SK-N-SH (cell line): ENCODE data around the gene CPSF4. TPM values are rescaled to one million over a fixed set of nuclear protein-coding genes. Genes with fewer than 3 reads are reported as not detected.

Source experiments
- CTCF ChIA-PET: fragments of 300-600, 350-600 bp; formaldehyde crosslinking; extraction: SDS; loops from one replicate; lab custom pipeline; 2021; lab: Yijun Ruan, JAX
- POLR2A ChIA-PET: fragments of 350-600 bp; sonication (Branson Sonifier 250); formaldehyde crosslinking; extraction: SDS; loops from one replicate; lab custom pipeline; 2020; ENCODE audit warnings: antibody characterized with exemption, inconsistent platforms; lab: Yijun Ruan, JAX
- DNase-seq: peaks from one replicate; pipeline ENCODE4 v3.0.0; 2012
- H2AFZ ChIP-seq: fragments of 200-600 bp; sonication (generic); 2 replicates; pipeline ENCODE4 v1.8.1; 2016; ENCODE audit warnings: antibody characterized with exemption, mild to moderate bottlenecking, low read depth
- H3F3A ChIP-seq: fragments of 200-600 bp; sonication (generic); replicated peaks from 2 replicates; pipeline ENCODE3; 2016; ENCODE audit warnings: antibody characterized with exemption, mild to moderate bottlenecking; ENCODE audit not compliant: insufficient read depth
- H3K27ac ChIP-seq, 2 experiments: fragments of 200-500 bp in 1 of 2; fragments of 200-600 bp in 1 of 2; sonication (Bioruptor generic) in 1 of 2; sonication (generic), shearing (Covaris generic) in 1 of 2; 2 replicates each; pipeline versions ENCODE4 v1.5.1 to v1.6.1; 2014 to 2016; ENCODE audit warnings: low read depth in 2 of 2, inconsistent platforms in 1 of 2, low read length in 1 of 2, mild to moderate bottlenecking in 1 of 2, mixed read lengths in 1 of 2
- H3K27me3 ChIP-seq: fragments of 200-600 bp; sonication (generic), shearing (Covaris generic); 2 replicates; pipeline ENCODE4 v1.6.1; 2016; ENCODE audit warnings: mixed run types; ENCODE audit not compliant: insufficient read depth
- H3K36me3 ChIP-seq, 2 experiments: fragments of 200-500 bp in 1 of 2; fragments of 200-600 bp in 1 of 2; sonication (Bioruptor generic) in 1 of 2; sonication (generic) in 1 of 2; replicated peaks in 1 of 2; 2 replicates each; pipeline versions ENCODE3 to v1.5.1; 2014 to 2016; ENCODE audit warnings: low read length in 1 of 2, mild to moderate bottlenecking in 1 of 2; ENCODE audit not compliant: insufficient read depth in 2 of 2, control insufficient read depth in 1 of 2
- H3K4me1 ChIP-seq, 2 experiments: fragments of 200-500 bp in 1 of 2; fragments of 200-600 bp in 1 of 2; sonication (Bioruptor generic) in 1 of 2; sonication (generic), shearing (Covaris generic) in 1 of 2; 2 replicates each; pipeline versions ENCODE4 v1.5.1 to v1.6.1; 2014 to 2016; ENCODE audit warnings: low read depth in 1 of 2, low read length in 1 of 2, mixed run types in 1 of 2; ENCODE audit not compliant: insufficient read depth in 2 of 2, control insufficient read depth in 1 of 2
- H3K4me2 ChIP-seq: fragments of 200-600 bp; sonication (generic), shearing (Covaris generic); 2 replicates; pipeline ENCODE4 v1.6.1; 2017; ENCODE audit warnings: mixed run types
- H3K4me3 ChIP-seq, 2 experiments: fragments of 200-500 bp in 1 of 2; fragments of 200-600 bp in 1 of 2; sonication (Bioruptor generic) in 1 of 2; sonication (generic), shearing (Covaris generic) in 1 of 2; 2 replicates each; pipeline versions ENCODE4 v1.5.1 to v1.8.1; 2014 to 2016; ENCODE audit warnings: low read depth in 2 of 2, inconsistent platforms in 1 of 2, low read length in 1 of 2, mild to moderate bottlenecking in 1 of 2, mixed read lengths in 1 of 2, moderate library complexity in 1 of 2
- H3K79me2 ChIP-seq: fragments of 200-600 bp; sonication (generic); 2 replicates; pipeline ENCODE4 v1.8.1; 2017; ENCODE audit warnings: mild to moderate bottlenecking; ENCODE audit not compliant: insufficient read depth
- H3K9ac ChIP-seq: fragments of 200-600 bp; sonication (generic); 2 replicates; pipeline ENCODE4 v1.6.1; 2017; ENCODE audit warnings: mixed run types
- H3K9me2 ChIP-seq: fragments of 200-600 bp; sonication (generic); 2 replicates; pipeline ENCODE4 v1.6.1; 2017; ENCODE audit warnings: mixed run types
- H3K9me3 ChIP-seq: fragments of 200-600 bp; sonication (generic); 2 replicates; pipeline ENCODE4 v1.6.1; 2017; ENCODE audit warnings: mixed run types, mild to moderate bottlenecking, moderate library complexity
- H4K20me1 ChIP-seq: fragments of 200-600 bp; sonication (generic); 2 replicates; pipeline ENCODE4 v1.6.1; 2017; ENCODE audit warnings: mild to moderate bottlenecking, mixed run types; ENCODE audit not compliant: insufficient read depth
- CHD2 ChIP-seq: fragments of 150-350 bp; IDR thresholded peaks from 2 replicates; pipeline ENCODE4 v1.6.1; 2018; ENCODE audit warnings: low read length; ENCODE audit not compliant: partially characterized antibody
- EZH2phosphoT487 ChIP-seq: fragments of 200-600 bp; sonication (generic); IDR thresholded peaks from 2 replicates; pipeline ENCODE4 v1.6.1; 2017; ENCODE audit warnings: low read depth, mixed run types, mild to moderate bottlenecking, antibody characterized with exemption, moderate library complexity, borderline replicate concordance
- FOXJ3 ChIP-seq: sonication (generic); formaldehyde crosslinking; IDR thresholded peaks from 2 replicates; pipeline ENCODE4 v1.5.1; 2020; ENCODE audit warnings: mild to moderate bottlenecking, missing genetic modification reagents
- FOXM1 ChIP-seq: IDR thresholded peaks from 2 replicates; pipeline ENCODE4 v1.4.0; 2012; ENCODE audit warnings: low read depth, mild to moderate bottlenecking
- JUND ChIP-seq: IDR thresholded peaks from 2 replicates; pipeline ENCODE4 v1.4.0; 2012
- MEF2A ChIP-seq: IDR thresholded peaks from 2 replicates; pipeline ENCODE4 v1.4.0; 2012; ENCODE audit warnings: low read depth, borderline replicate concordance
- NFIC ChIP-seq: IDR thresholded peaks from 2 replicates; pipeline ENCODE4 v1.4.0; 2012; ENCODE audit warnings: borderline replicate concordance
- NRF1 ChIP-seq: IDR thresholded peaks from 2 replicates; pipeline ENCODE4 v1.6.1; 2012; ENCODE audit warnings: low read depth, mild to moderate bottlenecking, low read length
- POLR2AphosphoS5 ChIP-seq: IDR thresholded peaks from 2 replicates; pipeline ENCODE4 v1.6.1; 2012; ENCODE audit warnings: low read depth, low read length
- RAD21 ChIP-seq: IDR thresholded peaks from 2 replicates; pipeline ENCODE4 v1.6.1; 2012; ENCODE audit warnings: mild to moderate bottlenecking, low read length
- RCOR1 ChIP-seq: fragments of 150-350 bp; IDR thresholded peaks from 2 replicates; pipeline ENCODE4 v1.6.1; 2017; ENCODE audit warnings: antibody characterized with exemption, low read length
- YY1 ChIP-seq: IDR thresholded peaks from 2 replicates; pipeline ENCODE4 v1.4.0; 2012; ENCODE audit warnings: low read depth, mild to moderate bottlenecking
- whole genome bisulfite sequencing: methylation state at CpG from one replicate; pipeline ENCODE4 v1.1.6; 2017; ENCODE audit warnings: low lambda C conversion rate; 5-methylcytosine and 5-hydroxymethylcytosine counted together
- polyA plus RNA-seq, 3 experiments: library from polyadenylated mRNA; depleted of rRNA; stranded (reverse); fragments of >200 nt; gene quantifications; 2 replicates each; pipeline ENCODE4 v1.2.3, GENCODE V29; 2012
- TF ChIP-seq, protein P1 (sequence below): IDR thresholded peaks from 2 replicates; pipeline ENCODE4 v1.6.1; 2012; ENCODE audit warnings: mild to moderate bottlenecking, low read depth, low read length, moderate library complexity
- TF ChIP-seq, protein P2 (sequence below): IDR thresholded peaks from 2 replicates; pipeline ENCODE4 v1.4.0; 2012; ENCODE audit warnings: low read depth, borderline replicate concordance
- TF ChIP-seq, protein P3 (sequence below): IDR thresholded peaks from 2 replicates; pipeline ENCODE4; 2012
- TF ChIP-seq, protein P4 (sequence below): IDR thresholded peaks from 2 replicates; pipeline ENCODE4 v1.4.0; 2012; ENCODE audit warnings: low read depth, borderline replicate concordance
- TF ChIP-seq, protein P5 (sequence below): fragments of 150-350 bp; IDR thresholded peaks from 2 replicates; pipeline ENCODE4 v1.6.1; 2017; ENCODE audit warnings: antibody characterized with exemption, low read length, low read depth, borderline replicate concordance

The CPSF4 gene
- polyA plus RNA-seq, 1 of the 3 experiments (the other 2 are of a cell fraction), result 101 TPM

DNA sequence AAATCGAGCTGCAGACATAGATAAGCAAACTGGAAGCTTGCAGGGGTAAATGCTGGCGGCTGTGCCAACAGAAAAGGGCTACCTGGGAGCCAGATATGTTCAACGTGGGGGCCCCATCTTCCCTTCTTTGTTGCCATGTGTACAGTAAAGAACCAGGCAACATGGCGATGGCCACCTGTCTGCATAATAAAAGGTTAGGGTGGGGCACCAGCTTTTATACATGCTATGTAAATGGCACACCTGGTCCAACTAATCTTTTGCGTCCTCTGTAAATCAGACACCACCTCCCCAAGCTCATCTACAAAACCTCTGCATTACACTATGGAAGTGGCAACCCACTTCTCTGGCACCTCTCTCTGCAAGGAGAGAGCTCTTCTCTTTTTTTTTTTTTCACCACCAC is 16.1 kb upstream of the CPSF4 start:
- CTCF ChIA-PET, result interaction anchor here (0.6 kb wide), 1 partner anchor 43 kb away, joined by 3 read pairs; no protein-coding TSS in a partner anchor
- Histone ChIP-seq H3K9ac (no peak overlapping the region), H3K27ac (no peak overlapping the region), H3K4me3 (no peak overlapping the region), H3K4me1 (no peaks in the 10 kb centered on the region), H3K9me3 (no peaks in the 10 kb centered on the region), H3K79me2 (peaks cover 4% of the 10 kb centered on the region; the same call in 1 of the 2 replicates), H3K4me2 (no peak overlapping the region), H3K36me3 (peaks cover 43 to 57% of the 10 kb centered on the region in 2 experiments), H3F3A (peaks cover 6% of the 10 kb centered on the region), H3K27me3 (no peaks in the 10 kb centered on the region), H2AFZ (no peak overlapping the region), H3K9me2 (no peaks in the 10 kb centered on the region), H4K20me1 (no peaks in the 10 kb centered on the region)
- DNase-seq, result no peak
- TF ChIP-seq, protein P1, sequence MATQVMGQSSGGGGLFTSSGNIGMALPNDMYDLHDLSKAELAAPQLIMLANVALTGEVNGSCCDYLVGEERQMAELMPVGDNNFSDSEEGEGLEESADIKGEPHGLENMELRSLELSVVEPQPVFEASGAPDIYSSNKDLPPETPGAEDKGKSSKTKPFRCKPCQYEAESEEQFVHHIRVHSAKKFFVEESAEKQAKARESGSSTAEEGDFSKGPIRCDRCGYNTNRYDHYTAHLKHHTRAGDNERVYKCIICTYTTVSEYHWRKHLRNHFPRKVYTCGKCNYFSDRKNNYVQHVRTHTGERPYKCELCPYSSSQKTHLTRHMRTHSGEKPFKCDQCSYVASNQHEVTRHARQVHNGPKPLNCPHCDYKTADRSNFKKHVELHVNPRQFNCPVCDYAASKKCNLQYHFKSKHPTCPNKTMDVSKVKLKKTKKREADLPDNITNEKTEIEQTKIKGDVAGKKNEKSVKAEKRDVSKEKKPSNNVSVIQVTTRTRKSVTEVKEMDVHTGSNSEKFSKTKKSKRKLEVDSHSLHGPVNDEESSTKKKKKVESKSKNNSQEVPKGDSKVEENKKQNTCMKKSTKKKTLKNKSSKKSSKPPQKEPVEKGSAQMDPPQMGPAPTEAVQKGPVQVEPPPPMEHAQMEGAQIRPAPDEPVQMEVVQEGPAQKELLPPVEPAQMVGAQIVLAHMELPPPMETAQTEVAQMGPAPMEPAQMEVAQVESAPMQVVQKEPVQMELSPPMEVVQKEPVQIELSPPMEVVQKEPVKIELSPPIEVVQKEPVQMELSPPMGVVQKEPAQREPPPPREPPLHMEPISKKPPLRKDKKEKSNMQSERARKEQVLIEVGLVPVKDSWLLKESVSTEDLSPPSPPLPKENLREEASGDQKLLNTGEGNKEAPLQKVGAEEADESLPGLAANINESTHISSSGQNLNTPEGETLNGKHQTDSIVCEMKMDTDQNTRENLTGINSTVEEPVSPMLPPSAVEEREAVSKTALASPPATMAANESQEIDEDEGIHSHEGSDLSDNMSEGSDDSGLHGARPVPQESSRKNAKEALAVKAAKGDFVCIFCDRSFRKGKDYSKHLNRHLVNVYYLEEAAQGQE, result no peak
- TF ChIP-seq, protein P2, sequence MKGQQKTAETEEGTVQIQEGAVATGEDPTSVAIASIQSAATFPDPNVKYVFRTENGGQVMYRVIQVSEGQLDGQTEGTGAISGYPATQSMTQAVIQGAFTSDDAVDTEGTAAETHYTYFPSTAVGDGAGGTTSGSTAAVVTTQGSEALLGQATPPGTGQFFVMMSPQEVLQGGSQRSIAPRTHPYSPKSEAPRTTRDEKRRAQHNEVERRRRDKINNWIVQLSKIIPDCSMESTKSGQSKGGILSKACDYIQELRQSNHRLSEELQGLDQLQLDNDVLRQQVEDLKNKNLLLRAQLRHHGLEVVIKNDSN, result no peak
- TF ChIP-seq EZH2phosphoT487, result no peak
- no peak for TF ChIP-seq RAD21
- no peak for TF ChIP-seq RCOR1
- no peak for TF ChIP-seq FOXJ3 (CRISPR knock-in tag)
- no peak for TF ChIP-seq YY1
- 80% methylated on average over 5 of the region's 5 CpGs for WGBS
- POLR2A ChIA-PET, result interaction anchor here (0.6 to 1.6 kb wide), 3 partner anchors 9 to 18 kb away, joined by 3 to 6 read pairs (median 4); partner anchors contain the start of genes BUD31 and PDAP1

DNA sequence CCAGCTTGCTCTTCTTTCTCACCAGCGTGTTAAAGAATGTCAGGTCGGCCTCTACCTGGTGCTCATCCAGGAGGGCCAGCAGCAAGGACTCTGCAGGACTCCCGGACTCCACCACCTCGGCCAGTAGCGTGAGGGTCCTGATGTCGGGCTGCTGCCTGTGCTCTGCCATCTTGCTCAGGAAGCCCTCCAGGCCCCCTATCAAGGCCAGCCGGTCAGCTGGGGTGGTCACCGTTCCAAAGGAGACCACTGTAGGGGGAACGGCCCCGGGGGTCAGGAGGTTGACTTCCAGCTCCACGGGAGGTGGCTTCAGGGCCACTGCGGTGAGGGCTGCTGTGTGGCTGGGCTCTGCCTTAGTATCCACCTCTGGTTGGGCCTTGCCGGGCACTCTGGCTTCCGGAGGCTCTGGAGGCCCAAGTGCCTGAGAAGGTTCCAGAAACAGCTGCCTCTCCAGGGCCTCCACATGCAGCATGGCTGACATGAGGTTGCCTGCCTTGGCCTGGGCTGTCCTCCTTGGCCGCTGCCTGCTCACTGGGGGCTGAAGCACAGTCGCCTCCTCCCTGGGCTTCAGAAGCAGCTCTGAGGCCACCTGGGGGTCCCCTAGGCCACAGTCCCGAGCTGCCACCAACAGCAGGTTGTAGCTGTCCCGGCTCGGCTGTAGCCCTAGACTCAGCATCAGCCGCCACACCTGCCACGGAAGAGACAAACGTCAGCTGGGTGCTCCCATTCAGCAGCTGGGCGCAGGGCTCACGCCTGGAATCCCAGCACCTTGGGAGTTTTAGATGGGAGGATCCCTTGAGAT is 13.6 kb upstream of the CPSF4 start:
- ChIA-PET POLR2A (no interaction called here), CTCF (no interaction called here)
- no peaks in the 10 kb centered on the region for H3K9me2 ChIP-seq
- no peak overlapping the region for H3K27ac ChIP-seq
- H3K9ac ChIP-seq, result no peak overlapping the region
- no peak overlapping the region for H3K4me3 ChIP-seq
- no peaks in the 10 kb centered on the region for H3K27me3 ChIP-seq
- no peak for DNase-seq
- H3K9me3 ChIP-seq, result no peaks in the 10 kb centered on the region
- 97% methylated on average over 10 of the region's 24 CpGs for WGBS
- no peaks in the 10 kb centered on the region for H3K4me1 ChIP-seq
- H3K4me2 ChIP-seq, result no peak overlapping the region
- no peak overlapping the region for H2AFZ ChIP-seq
- H3K79me2 ChIP-seq, result peaks cover 4% of the 10 kb centered on the region; the same call in 1 of the 2 replicates
- H4K20me1 ChIP-seq, result no peaks in the 10 kb centered on the region
- H3F3A ChIP-seq, result peaks cover 6% of the 10 kb centered on the region
- peaks cover 29 to 47% of the 10 kb centered on the region in 2 experiments for H3K36me3 ChIP-seq
- TF ChIP-seq POLR2AphosphoS5, result no peak
- no peak for TF ChIP-seq CHD2
- no peak for TF ChIP-seq MEF2A
- no peak for TF ChIP-seq RCOR1
- TF ChIP-seq RAD21, result no peak
- TF ChIP-seq NFIC, result no peak
- TF ChIP-seq NRF1, result no peak
- no peak for TF ChIP-seq FOXM1
- TF ChIP-seq JUND, result no peak
- TF ChIP-seq, protein P3, sequence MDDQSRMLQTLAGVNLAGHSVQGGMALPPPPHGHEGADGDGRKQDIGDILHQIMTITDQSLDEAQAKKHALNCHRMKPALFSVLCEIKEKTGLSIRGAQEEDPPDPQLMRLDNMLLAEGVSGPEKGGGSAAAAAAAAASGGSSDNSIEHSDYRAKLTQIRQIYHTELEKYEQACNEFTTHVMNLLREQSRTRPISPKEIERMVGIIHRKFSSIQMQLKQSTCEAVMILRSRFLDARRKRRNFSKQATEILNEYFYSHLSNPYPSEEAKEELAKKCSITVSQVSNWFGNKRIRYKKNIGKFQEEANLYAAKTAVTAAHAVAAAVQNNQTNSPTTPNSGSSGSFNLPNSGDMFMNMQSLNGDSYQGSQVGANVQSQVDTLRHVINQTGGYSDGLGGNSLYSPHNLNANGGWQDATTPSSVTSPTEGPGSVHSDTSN, result no peak
- TF ChIP-seq, protein P4, sequence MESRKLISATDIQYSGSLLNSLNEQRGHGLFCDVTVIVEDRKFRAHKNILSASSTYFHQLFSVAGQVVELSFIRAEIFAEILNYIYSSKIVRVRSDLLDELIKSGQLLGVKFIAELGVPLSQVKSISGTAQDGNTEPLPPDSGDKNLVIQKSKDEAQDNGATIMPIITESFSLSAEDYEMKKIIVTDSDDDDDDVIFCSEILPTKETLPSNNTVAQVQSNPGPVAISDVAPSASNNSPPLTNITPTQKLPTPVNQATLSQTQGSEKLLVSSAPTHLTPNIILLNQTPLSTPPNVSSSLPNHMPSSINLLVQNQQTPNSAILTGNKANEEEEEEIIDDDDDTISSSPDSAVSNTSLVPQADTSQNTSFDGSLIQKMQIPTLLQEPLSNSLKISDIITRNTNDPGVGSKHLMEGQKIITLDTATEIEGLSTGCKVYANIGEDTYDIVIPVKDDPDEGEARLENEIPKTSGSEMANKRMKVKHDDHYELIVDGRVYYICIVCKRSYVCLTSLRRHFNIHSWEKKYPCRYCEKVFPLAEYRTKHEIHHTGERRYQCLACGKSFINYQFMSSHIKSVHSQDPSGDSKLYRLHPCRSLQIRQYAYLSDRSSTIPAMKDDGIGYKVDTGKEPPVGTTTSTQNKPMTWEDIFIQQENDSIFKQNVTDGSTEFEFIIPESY, result no peak
- TF ChIP-seq, protein P5, sequence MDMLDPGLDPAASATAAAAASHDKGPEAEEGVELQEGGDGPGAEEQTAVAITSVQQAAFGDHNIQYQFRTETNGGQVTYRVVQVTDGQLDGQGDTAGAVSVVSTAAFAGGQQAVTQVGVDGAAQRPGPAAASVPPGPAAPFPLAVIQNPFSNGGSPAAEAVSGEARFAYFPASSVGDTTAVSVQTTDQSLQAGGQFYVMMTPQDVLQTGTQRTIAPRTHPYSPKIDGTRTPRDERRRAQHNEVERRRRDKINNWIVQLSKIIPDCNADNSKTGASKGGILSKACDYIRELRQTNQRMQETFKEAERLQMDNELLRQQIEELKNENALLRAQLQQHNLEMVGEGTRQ, result no peak
